SK-N-MC (cell line): ENCODE data around the gene GXYLT2.

ENCODE experiments used
- EZH2 ChIP-seq: fragments of 200-600 bp; sonication (generic); IDR thresholded peaks from one replicate; pipeline ENCODE4 v1.6.1; 2017; ENCODE audit warnings: antibody characterized with exemption
- POLR2AphosphoS5 ChIP-seq: IDR thresholded peaks from 2 replicates; pipeline ENCODE4 v1.6.1; 2012; ENCODE audit warnings: mild to moderate bottlenecking, low read depth, low read length, borderline replicate concordance

DNA sequence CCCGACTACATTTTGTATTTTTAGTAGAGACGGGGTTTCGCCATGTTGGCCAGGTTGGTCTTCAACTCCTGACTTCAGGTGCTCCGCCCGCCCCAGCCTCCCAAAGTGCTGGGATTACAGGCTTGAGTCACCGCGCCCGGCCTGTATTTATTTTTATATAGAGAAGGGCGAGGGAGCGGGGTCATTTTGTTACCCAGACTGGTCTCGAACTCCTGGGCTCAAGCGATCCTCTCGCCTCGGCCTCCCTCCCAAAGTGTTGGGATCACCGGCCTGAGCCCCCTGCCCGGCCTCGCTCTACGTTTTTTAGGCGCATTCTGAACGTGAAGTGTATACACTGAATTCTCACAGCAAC lies 108.3 kb downstream of the GXYLT2 start:
- TF ChIP-seq POLR2AphosphoS5 = no peak
- TF ChIP-seq EZH2 = no peak
